Activated CD8-positive, alpha-beta memory T cell treated with anti-CD3 and anti-CD28 coated beads for 4 hours (primary cell): Measurements from ENCODE around the gene ZNF488.

Experiments used
- DNase-seq, 2 donors: peaks; one replicate each; pipeline ENCODE4 v3.0.0-alpha.2; 2020; ENCODE audit warnings: low read depth in 2 of 2

The ZNF488 gene

GRCh38 chr10:47381427-47382379, 2.4 kb downstream of the ZNF488 start:
- DNase-seq = no peak

- DNase-seq = no peak
These were observed 3.0 kb downstream of the ZNF488 start for GRCh38 chr10:47381103-47381395.

GRCh38 chr10:47380341-47381102, 3.6 kb downstream of the ZNF488 start:
- no peak for DNase-seq

- no peak for DNase-seq
These were observed 4.2 kb downstream of the ZNF488 start for GRCh38 chr10:47379901-47380300.

GRCh38 chr10:47379445-47379785, 4.7 kb downstream of the ZNF488 start:
- no peak for DNase-seq

GRCh38 chr10:47378606-47379444, 5.3 kb downstream of the ZNF488 start:
- no peak for DNase-seq

GRCh38 chr10:47378183-47378510, 5.9 kb downstream of the ZNF488 start:
- no peak for DNase-seq

GRCh38 chr10:47376522-47377220, 7.4 kb downstream of the ZNF488 start:
- DNase-seq = no peak

- DNase-seq = no peak
These were observed 9.2 kb downstream of the ZNF488 start for GRCh38 chr10:47374611-47375536.

GRCh38 chr10:47372726-47373125, 11.4 kb downstream of the ZNF488 start:
- DNase-seq = no peak

- DNase-seq = no peak
These were observed 12.2 kb downstream of the ZNF488 start for GRCh38 chr10:47371629-47372485.

- DNase-seq = no peak
These were observed 13.2 kb downstream of the ZNF488 start for GRCh38 chr10:47370878-47371277.

GRCh38 chr10:47370015-47370767, 13.9 kb downstream of the ZNF488 start:
- DNase-seq = no peak

- no peak for DNase-seq
These were observed 14.7 kb downstream of the ZNF488 start for GRCh38 chr10:47369251-47369894.

- DNase-seq = no peak
These were observed 15.5 kb downstream of the ZNF488 start for GRCh38 chr10:47368431-47369180.

GRCh38 chr10:47367646-47368045, 16.4 kb downstream of the ZNF488 start:
- no peak for DNase-seq

GRCh38 chr10:47366731-47367460, 17.2 kb downstream of the ZNF488 start:
- no peak for DNase-seq
